Activated T-helper 1 cell treated with anti-CD3 and anti-CD28 coated beads, Interleukin-12 subunit alpha, Interleukin-12 subunit beta, Interleukin-2, Interleukin-4 antibody, amounts not matched to agents 30 ng/mL and 10 ng/mL and 1 ng/mL, durations not matched to agents 14 hours and 24 hours and 36 hours (primary cell): ENCODE results near the gene TPCN2. TPM values are rescaled to one million over a fixed set of nuclear protein-coding genes. Genes with fewer than 3 reads are reported as not detected.
"Not testable (repeated sequence)": the region's sequence is repeated elsewhere in the genome, so short reads cannot be mapped to it uniquely, and the experiment has no call there.

Experiments used
- DNase-seq: peaks from one replicate; pipeline ENCODE4 v3.0.0; 2021; ENCODE audit warnings: low spot score
- H3K27ac Mint-ChIP-seq: one replicate; pipeline ENCODE4 v1.8.0; 2021; ENCODE audit warnings: mild to moderate bottlenecking, mixed read lengths
- H3K27me3 Mint-ChIP-seq: one replicate; pipeline ENCODE4 v1.8.0; 2022; ENCODE audit warnings: mild to moderate bottlenecking, moderate library complexity, mixed read lengths; ENCODE audit not compliant: insufficient read depth
- H3K36me3 Mint-ChIP-seq: one replicate; pipeline ENCODE4 v1.8.0; 2021; ENCODE audit warnings: low read depth, mixed read lengths
- H3K4me1 Mint-ChIP-seq: one replicate; pipeline ENCODE4 v1.8.0; 2021; ENCODE audit warnings: low read depth, mixed read lengths
- H3K4me3 Mint-ChIP-seq: one replicate; pipeline ENCODE4 v1.8.0; 2021; ENCODE audit warnings: mild to moderate bottlenecking, moderate library complexity, mixed read lengths
- H3K9me3 Mint-ChIP-seq: one replicate; pipeline ENCODE4 v1.8.0; 2021; ENCODE audit warnings: mixed read lengths
- intact Hi-C: fragments of 100-400 bp; cut with micrococcal nuclease; formaldehyde crosslinking; loops from one replicate; pipeline ENCODE4 v1.15.1; 2024
- total RNA-seq: library from RNA; stranded (reverse); gene quantifications from 2 replicates; pipeline ENCODE4 v1.2.3, GENCODE V29; 2022

The TPCN2 gene
- total RNA-seq, 1 donor from 2014 or later: 19.2 TPM

GRCh38 chr11:69127081-69127850 is 78.5 kb downstream of the TPCN2 start:
- no peak for DNase-seq
- peaks cover 24% of the 10 kb centered on the region for H3K4me1 Mint-ChIP-seq
- H3K4me3 Mint-ChIP-seq: no peak overlapping the region
- no peak overlapping the region for H3K27ac Mint-ChIP-seq
- intact Hi-C loops: no loop called here
- H3K27me3 Mint-ChIP-seq: peaks cover 2% of the 10 kb centered on the region
- H3K36me3 Mint-ChIP-seq: no peaks in the 10 kb centered on the region
- H3K9me3 Mint-ChIP-seq: peaks cover 20% of the 10 kb centered on the region

DNA sequence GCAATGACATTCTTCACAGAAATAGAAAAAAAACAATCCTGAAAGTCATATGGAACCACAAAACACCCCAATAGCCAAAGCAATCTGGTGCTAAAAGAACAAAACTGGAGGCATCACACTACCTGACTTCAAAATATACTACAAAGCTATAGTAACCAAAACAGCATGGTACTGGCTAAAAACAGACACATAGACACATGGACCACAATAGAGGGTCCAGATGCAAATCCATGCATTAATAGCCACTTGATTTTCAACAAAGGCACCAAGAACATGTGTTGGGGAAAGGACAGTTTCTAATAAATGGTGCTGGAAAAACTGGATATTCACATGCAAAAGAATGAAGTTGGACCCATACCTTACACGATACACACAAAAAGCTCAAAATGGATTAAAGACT is 79.2 kb downstream of the TPCN2 start:
- no peak for DNase-seq
- Mint-ChIP-seq H3K4me3 (no peak overlapping the region), H3K27ac (no peak overlapping the region), H3K9me3 (peaks cover 21% of the 10 kb centered on the region), H3K36me3 (no peaks in the 10 kb centered on the region), H3K27me3 (peaks cover 2% of the 10 kb centered on the region), H3K4me1 (peaks cover 18% of the 10 kb centered on the region)
- intact Hi-C loops: no loop called here

GRCh38 chr11:69129053-69129452 is 80.3 kb downstream of the TPCN2 start:
- Mint-ChIP-seq H3K36me3 (peaks cover under 1% of the 10 kb centered on the region), H3K9me3 (peaks cover 31% of the 10 kb centered on the region), H3K27me3 (peaks cover 2% of the 10 kb centered on the region), H3K4me1 (peaks cover 12% of the 10 kb centered on the region), H3K27ac (no peak overlapping the region), H3K4me3 (no peak overlapping the region)
- intact Hi-C loops: no loop called here
- DNase-seq: no peak

DNA sequence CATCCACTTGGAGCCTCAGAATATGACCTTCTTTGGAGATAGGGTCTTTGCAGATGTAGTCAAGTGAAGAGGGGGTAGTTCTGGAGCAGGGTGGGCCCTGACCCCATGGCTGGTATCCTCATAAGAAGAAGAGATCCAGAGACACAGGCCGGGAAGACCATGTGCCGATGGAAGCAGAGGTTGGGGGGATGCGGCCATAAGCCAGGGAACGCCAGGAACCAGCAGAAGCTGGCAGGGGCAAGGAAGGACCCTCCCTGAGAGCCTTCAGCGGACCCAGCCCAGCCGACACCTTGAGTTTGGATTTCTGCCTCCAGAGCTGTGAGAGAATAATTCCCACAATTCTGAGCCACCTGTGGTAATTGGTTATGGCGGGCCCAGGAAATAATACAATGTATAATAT is 80.9 kb downstream of the TPCN2 start:
- intact Hi-C loops: no loop called here
- H3K27ac Mint-ChIP-seq: no peak overlapping the region

GRCh38 chr11:69130654-69131053 is 81.9 kb downstream of the TPCN2 start:
- peaks cover 2% of the 10 kb centered on the region for H3K36me3 Mint-ChIP-seq
- H3K9me3 Mint-ChIP-seq: peaks cover 28% of the 10 kb centered on the region
- H3K27ac Mint-ChIP-seq: no peak overlapping the region
- peaks cover 11% of the 10 kb centered on the region for H3K4me1 Mint-ChIP-seq
- intact Hi-C loops: no loop called here
- no peak for DNase-seq
- no peak overlapping the region for H3K4me3 Mint-ChIP-seq
- H3K27me3 Mint-ChIP-seq: no peaks in the 10 kb centered on the region

More for the DNA sequence above, 80.9 kb downstream of the TPCN2 start:
- Mint-ChIP-seq H3K4me3 (no peak overlapping the region), H3K9me3 (peaks cover 28% of the 10 kb centered on the region), H3K36me3 (peaks cover 2% of the 10 kb centered on the region), H3K27me3 (peaks cover 2% of the 10 kb centered on the region), H3K4me1 (peaks cover 11% of the 10 kb centered on the region)
- no peak for DNase-seq

DNA sequence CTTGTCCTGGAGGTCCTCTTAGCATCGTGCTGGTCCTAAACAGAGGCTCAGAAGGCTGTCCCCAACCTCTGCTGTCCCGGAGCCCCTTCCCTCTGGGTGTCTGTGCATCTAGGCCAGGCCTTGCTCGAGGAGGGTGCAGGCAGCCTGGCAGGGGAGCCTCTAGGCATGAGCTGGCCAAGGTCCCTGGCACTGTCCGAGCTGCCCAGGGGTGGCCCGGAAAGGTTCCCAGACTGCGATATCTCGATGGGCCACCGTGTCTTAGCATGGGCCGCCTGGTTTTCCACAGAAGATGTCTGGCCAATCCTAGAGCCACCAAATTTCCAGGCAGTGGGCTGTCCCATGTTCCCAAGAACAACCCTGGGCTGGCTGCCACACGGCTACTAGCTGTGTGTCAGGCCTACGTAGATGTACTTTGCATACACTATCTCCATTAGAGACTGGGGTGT is 82.4 kb downstream of the TPCN2 start:
- Mint-ChIP-seq H3K27ac (no peak overlapping the region), H3K27me3 (no peaks in the 10 kb centered on the region), H3K36me3 (peaks cover 2% of the 10 kb centered on the region), H3K9me3 (peaks cover 33% of the 10 kb centered on the region), H3K4me1 (peaks cover 15% of the 10 kb centered on the region), H3K4me3 (no peak overlapping the region)
- intact Hi-C loops: no loop called here
- DNase-seq: no peak

GRCh38 chr11:69131644-69132300 is 83.0 kb downstream of the TPCN2 start:
- Mint-ChIP-seq H3K4me3 (no peak overlapping the region), H3K4me1 (peaks cover 17% of the 10 kb centered on the region), H3K36me3 (peaks cover 2% of the 10 kb centered on the region)

GRCh38 chr11:69132301-69132670 is 83.6 kb downstream of the TPCN2 start:
- DNase-seq: no peak
- Mint-ChIP-seq H3K4me1 (peaks cover 17% of the 10 kb centered on the region), H3K4me3 (no peak overlapping the region), H3K9me3 (peaks cover 36% of the 10 kb centered on the region), H3K27ac (no peak overlapping the region), H3K36me3 (peaks cover 2% of the 10 kb centered on the region), H3K27me3 (no peaks in the 10 kb centered on the region)
- intact Hi-C loops: no loop called here

More at GRCh38 chr11:69131644-69132300, 83.0 kb downstream of the TPCN2 start:
- H3K27me3 Mint-ChIP-seq: no peaks in the 10 kb centered on the region
- intact Hi-C loops: no loop called here
- H3K9me3 Mint-ChIP-seq: peaks cover 36% of the 10 kb centered on the region
- no peak for DNase-seq
- no peak overlapping the region for H3K27ac Mint-ChIP-seq

DNA sequence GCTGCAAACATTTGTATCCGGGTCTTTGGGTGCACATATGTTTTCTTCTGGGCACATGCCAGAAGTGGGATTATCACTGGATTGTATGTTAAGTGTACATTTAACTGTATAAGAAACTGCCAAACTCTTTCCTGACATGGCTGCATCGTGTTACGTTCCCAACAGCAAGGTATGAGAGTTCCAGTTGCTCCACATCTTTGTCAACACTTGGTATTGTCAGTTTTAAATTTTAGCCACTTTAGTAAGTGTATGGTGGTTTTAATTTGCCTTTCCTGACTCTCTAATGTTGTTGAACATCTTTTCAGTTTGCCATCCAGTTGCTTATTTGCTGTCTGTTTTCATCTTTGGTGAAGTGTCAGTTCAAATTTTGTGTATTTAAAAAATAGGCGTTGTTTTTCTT is 84.5 kb downstream of the TPCN2 start:
- intact Hi-C loops: no loop called here
- H3K4me1 Mint-ChIP-seq: peaks cover 17% of the 10 kb centered on the region
- no peak overlapping the region for H3K4me3 Mint-ChIP-seq
- peaks cover 2% of the 10 kb centered on the region for H3K36me3 Mint-ChIP-seq
- no peaks in the 10 kb centered on the region for H3K27me3 Mint-ChIP-seq
- no peak for DNase-seq
- H3K27ac Mint-ChIP-seq: no peak overlapping the region
- H3K9me3 Mint-ChIP-seq: peaks cover 31% of the 10 kb centered on the region

DNA sequence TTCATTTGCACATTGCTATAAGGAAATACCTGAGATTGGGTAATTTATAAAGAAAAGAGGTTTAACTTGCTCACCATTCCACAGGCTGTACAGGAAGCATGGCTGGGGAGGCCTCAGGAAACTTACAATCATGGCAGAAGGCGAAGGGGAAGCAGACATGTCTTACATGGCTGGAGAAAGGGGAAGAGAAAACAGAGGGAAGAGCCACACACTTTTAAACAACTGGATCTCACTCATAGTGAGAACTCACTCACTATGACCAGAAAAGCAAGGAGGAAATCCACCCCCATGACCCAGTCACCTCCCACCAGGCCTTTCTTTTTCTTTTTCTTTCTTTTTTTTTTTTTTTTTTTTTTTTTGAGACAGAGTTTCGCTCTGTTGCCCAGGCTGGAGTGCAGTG is 85.5 kb downstream of the TPCN2 start:
- H3K4me3 Mint-ChIP-seq, intact Hi-C loops, DNase-seq, H3K36me3 Mint-ChIP-seq, H3K27me3 Mint-ChIP-seq: not testable (repeated sequence)
- H3K4me1 Mint-ChIP-seq: peaks cover 17% of the 10 kb centered on the region
- peaks cover 22% of the 10 kb centered on the region for H3K9me3 Mint-ChIP-seq
- H3K27ac Mint-ChIP-seq: peak overlapping the region; percentile 59

DNA sequence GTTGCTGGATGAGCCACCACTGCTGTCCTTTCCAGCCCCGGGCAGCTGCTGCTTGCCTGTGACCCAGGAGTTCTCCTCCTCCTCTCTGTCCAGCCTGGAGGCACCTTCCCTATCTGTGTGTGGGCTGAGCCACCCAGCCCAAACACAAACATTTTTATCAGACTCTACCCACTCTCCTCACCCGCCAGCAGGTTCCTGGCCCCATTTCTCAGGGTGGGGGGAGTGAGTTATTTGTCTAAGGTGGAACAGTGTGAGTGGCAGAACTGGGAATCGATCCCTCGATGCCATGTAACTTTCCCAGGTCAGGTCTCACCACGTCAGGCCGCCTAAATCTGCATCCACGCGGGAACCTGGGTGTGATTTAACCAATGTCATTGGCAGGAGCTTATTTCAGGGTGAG is 86.2 kb downstream of the TPCN2 start:
- peaks cover 17% of the 10 kb centered on the region for H3K4me1 Mint-ChIP-seq
- H3K27ac Mint-ChIP-seq: no peak overlapping the region
- intact Hi-C loops: no loop called here
- H3K27me3 Mint-ChIP-seq: no peaks in the 10 kb centered on the region
- no peak overlapping the region for H3K4me3 Mint-ChIP-seq
- H3K9me3 Mint-ChIP-seq: peaks cover 22% of the 10 kb centered on the region
- H3K36me3 Mint-ChIP-seq: peaks cover 2% of the 10 kb centered on the region
- DNase-seq: no peak

GRCh38 chr11:69135420-69136363 is 87.0 kb downstream of the TPCN2 start:
- peak overlapping the region; percentile 2 for H3K27ac Mint-ChIP-seq

More at GRCh38 chr11:69135420-69136363, 87.0 kb downstream of the TPCN2 start:
- H3K9me3 Mint-ChIP-seq: peaks cover 22% of the 10 kb centered on the region
- H3K27me3 Mint-ChIP-seq: no peaks in the 10 kb centered on the region
- H3K36me3 Mint-ChIP-seq: peaks cover 2% of the 10 kb centered on the region
- H3K4me3 Mint-ChIP-seq: no peak overlapping the region
- H3K4me1 Mint-ChIP-seq: peaks cover 17% of the 10 kb centered on the region
- intact Hi-C loops: no loop called here
- no peak for DNase-seq
